Osteoblast (primary cell): Measurements from ENCODE around the gene VPS37C. TPM values are rescaled to one million over a fixed set of nuclear protein-coding genes. Genes with fewer than 3 reads are reported as not detected.

Experiments used
- DNase-seq: peaks from one replicate; pipeline ENCODE4 v3.0.0; 2011; ENCODE audit warnings: low spot score, mixed read lengths; ENCODE audit not compliant: insufficient read length; ENCODE audit errors: missing footprints
- H2AFZ ChIP-seq: 2 replicates; pipeline ENCODE4 v1.6.0; 2011; ENCODE audit warnings: mild to moderate bottlenecking, low read length
- H3K27ac ChIP-seq: 2 replicates; pipeline ENCODE4 v1.5.1; 2011; ENCODE audit warnings: mild to moderate bottlenecking, low read depth, low read length, moderate library complexity
- H3K27me3 ChIP-seq: 2 replicates; pipeline ENCODE4 v1.6.0; 2012; ENCODE audit warnings: mild to moderate bottlenecking, control low read depth, inconsistent platforms, low read length, moderate library complexity; ENCODE audit not compliant: insufficient read depth
- H3K36me3 ChIP-seq: 2 replicates; pipeline ENCODE4 v1.5.1; 2011; ENCODE audit warnings: mild to moderate bottlenecking, low read length, control low read depth, moderate library complexity; ENCODE audit not compliant: insufficient read depth
- H3K4me1 ChIP-seq: 2 replicates; pipeline ENCODE4 v1.5.1; 2011; ENCODE audit warnings: mild to moderate bottlenecking, low read length, control low read depth, moderate library complexity; ENCODE audit not compliant: insufficient read depth
- H3K4me2 ChIP-seq: 2 replicates; pipeline ENCODE4 v1.6.0; 2011; ENCODE audit warnings: mild to moderate bottlenecking, low read length; ENCODE audit not compliant: insufficient read depth
- H3K4me3 ChIP-seq: fragments of 200-600 bp; sonication (generic); 3 replicates; pipeline ENCODE4 v1.5.1; 2012; ENCODE audit warnings: mild to moderate bottlenecking, low read length, inconsistent platforms; ENCODE audit not compliant: insufficient read depth
- H3K79me2 ChIP-seq: 2 replicates; pipeline ENCODE4 v1.6.0; 2012; ENCODE audit warnings: mild to moderate bottlenecking, low read length, control low read depth, inconsistent platforms; ENCODE audit not compliant: insufficient read depth
- H3K9me3 ChIP-seq: 2 replicates; pipeline ENCODE4 v1.5.1; 2011; ENCODE audit warnings: low read depth, low read length, control low read depth
- H4K20me1 ChIP-seq: 2 replicates; pipeline ENCODE4 v1.6.0; 2012; ENCODE audit warnings: mild to moderate bottlenecking, low read length, control low read depth; ENCODE audit not compliant: insufficient read depth
- CTCF ChIP-seq: IDR thresholded peaks from 2 replicates; pipeline ENCODE4 v1.5.1; 2011; ENCODE audit warnings: mild to moderate bottlenecking, low read depth, low read length, moderate library complexity; ENCODE audit errors: extremely low read depth
- total RNA-seq: library from RNA; depleted of rRNA; stranded (reverse); fragments of >200 nt; gene quantifications from 2 replicates; pipeline ENCODE4 v1.2.3, GENCODE V29; 2012

The VPS37C gene
- total RNA-seq, 1 donor: 19.2 TPM

- Histone ChIP-seq H3K27me3 (peaks cover 43% of the 10 kb centered on the region), H3K4me3 (no peak overlapping the region)
Observed at GRCh38 chr11:61172888-61173287, 11.7 kb upstream of the VPS37C start.

GRCh38 chr11:61172356-61172755 is 11.1 kb upstream of the VPS37C start:
- no peaks in the 10 kb centered on the region for H3K36me3 ChIP-seq
- no peak for DNase-seq
- no peak overlapping the region for H2AFZ ChIP-seq
- H3K4me1 ChIP-seq: no peaks in the 10 kb centered on the region
- peaks cover 43% of the 10 kb centered on the region for H3K27me3 ChIP-seq
- no peaks in the 10 kb centered on the region for H3K9me3 ChIP-seq
- H3K27ac ChIP-seq: no peak overlapping the region
- no peak overlapping the region for H3K4me3 ChIP-seq
- no peaks in the 10 kb centered on the region for H3K79me2 ChIP-seq
- TF ChIP-seq CTCF: no peak
- no peaks in the 10 kb centered on the region for H4K20me1 ChIP-seq
- H3K4me2 ChIP-seq: no peak overlapping the region

More at GRCh38 chr11:61172888-61173287, 11.7 kb upstream of the VPS37C start:
- Histone ChIP-seq H4K20me1 (no peaks in the 10 kb centered on the region), H2AFZ (no peak overlapping the region), H3K4me1 (no peaks in the 10 kb centered on the region), H3K36me3 (no peaks in the 10 kb centered on the region), H3K27ac (no peak overlapping the region), H3K4me2 (no peak overlapping the region), H3K9me3 (no peaks in the 10 kb centered on the region), H3K79me2 (no peaks in the 10 kb centered on the region)
- TF ChIP-seq CTCF: no peak
- no peak for DNase-seq

- TF ChIP-seq CTCF: no peak
- DNase-seq: no peak
- H4K20me1 ChIP-seq: no peaks in the 10 kb centered on the region
- peaks cover 43% of the 10 kb centered on the region for H3K27me3 ChIP-seq
- H3K27ac ChIP-seq: no peak overlapping the region
- no peak overlapping the region for H2AFZ ChIP-seq
- H3K79me2 ChIP-seq: no peaks in the 10 kb centered on the region
- no peaks in the 10 kb centered on the region for H3K4me1 ChIP-seq
- no peak overlapping the region for H3K4me2 ChIP-seq
- H3K4me3 ChIP-seq: no peak overlapping the region
- no peaks in the 10 kb centered on the region for H3K9me3 ChIP-seq
- no peaks in the 10 kb centered on the region for H3K36me3 ChIP-seq
Observed at GRCh38 chr11:61171907-61172306, 10.7 kb upstream of the VPS37C start.

GRCh38 chr11:61170566-61170965 is 9.3 kb upstream of the VPS37C start:
- H3K79me2 ChIP-seq: no peaks in the 10 kb centered on the region
- no peak overlapping the region for H2AFZ ChIP-seq
- no peak for TF ChIP-seq CTCF
- H3K27ac ChIP-seq: no peak overlapping the region
- H3K9me3 ChIP-seq: no peaks in the 10 kb centered on the region
- no peak overlapping the region for H3K4me3 ChIP-seq
- H4K20me1 ChIP-seq: no peaks in the 10 kb centered on the region
- no peaks in the 10 kb centered on the region for H3K36me3 ChIP-seq
- H3K27me3 ChIP-seq: peaks cover 33% of the 10 kb centered on the region
- no peaks in the 10 kb centered on the region for H3K4me1 ChIP-seq
- no peak for DNase-seq
- H3K4me2 ChIP-seq: no peak overlapping the region
